ENCODE measurements around the gene AQP5.
"Not testable (repeated sequence)": the region's sequence is repeated elsewhere in the genome, so short reads cannot be mapped to it uniquely, and the experiment has no call there.

Gene AQP5

GRCh38 chr12:49979016-49979586 is 17.4 kb downstream of the AQP5 start:
- H3K4me3 ChIP-seq (ENCODE audit: low read depth in 1 of 2, low read length in 2 of 2): no peak overlapping the region
- H3K27ac ChIP-seq (ENCODE audit: low read length): no peak overlapping the region
- no peaks in the 10 kb centered on the region for H3K9me3 ChIP-seq (ENCODE audit: control insufficient read depth in 1 of 2, low read length in 2 of 2)
- no peaks in the 10 kb centered on the region for H3K27me3 ChIP-seq (ENCODE audit: low read depth, low read length)
- H3K36me3 ChIP-seq (ENCODE audit: control insufficient read depth in 1 of 2, insufficient read depth in 2 of 2, low read length in 2 of 2): no peaks in the 10 kb centered on the region
- peaks cover 10 to 43% of the 10 kb centered on the region in 2 donors for H3K4me1 ChIP-seq (ENCODE audit: control insufficient read depth in 1 of 2, insufficient read depth in 2 of 2, low read length in 2 of 2)

GRCh38 chr12:49979791-49980190 is 18.1 kb downstream of the AQP5 start:
- Histone ChIP-seq H3K4me3 (ENCODE audit: low read depth in 1 of 2, low read length in 2 of 2) (no peak overlapping the region), H3K9me3 (ENCODE audit: control insufficient read depth in 1 of 2, low read length in 2 of 2) (no peaks in the 10 kb centered on the region), H3K27me3 (ENCODE audit: low read depth, low read length) (no peaks in the 10 kb centered on the region), H3K27ac (ENCODE audit: low read length) (no peak overlapping the region), H3K4me1 (ENCODE audit: control insufficient read depth in 1 of 2, insufficient read depth in 2 of 2, low read length in 2 of 2) (peaks cover 14 to 44% of the 10 kb centered on the region in 2 donors), H3K36me3 (ENCODE audit: control insufficient read depth in 1 of 2, insufficient read depth in 2 of 2, low read length in 2 of 2) (no peaks in the 10 kb centered on the region)

- Histone ChIP-seq H3K4me3 (ENCODE audit: low read depth in 1 of 2, low read length in 2 of 2) (no peak overlapping the region), H3K36me3 (ENCODE audit: control insufficient read depth in 1 of 2, insufficient read depth in 2 of 2, low read length in 2 of 2) (no peaks in the 10 kb centered on the region), H3K27ac (ENCODE audit: low read length) (no peak overlapping the region), H3K9me3 (ENCODE audit: control insufficient read depth in 1 of 2, low read length in 2 of 2) (no peaks in the 10 kb centered on the region), H3K27me3 (ENCODE audit: low read depth, low read length) (no peaks in the 10 kb centered on the region), H3K4me1 (ENCODE audit: control insufficient read depth in 1 of 2, insufficient read depth in 2 of 2, low read length in 2 of 2) (peaks cover 8 to 43% of the 10 kb centered on the region in 2 donors)
Measured at GRCh38 chr12:49980501-49981349, 19.1 kb downstream of the AQP5 start.

- Histone ChIP-seq H3K9me3 (ENCODE audit: control insufficient read depth in 1 of 2, low read length in 2 of 2) (no peaks in the 10 kb centered on the region), H3K4me3 (ENCODE audit: low read depth in 1 of 2, low read length in 2 of 2) (no peak overlapping the region), H3K27ac (ENCODE audit: low read length) (peak overlapping the region; percentile 23), H3K27me3 (ENCODE audit: low read depth, low read length) (no peaks in the 10 kb centered on the region), H3K36me3 (ENCODE audit: control insufficient read depth in 1 of 2, insufficient read depth in 2 of 2, low read length in 2 of 2) (no peaks in the 10 kb centered on the region), H3K4me1 (ENCODE audit: control insufficient read depth in 1 of 2, insufficient read depth in 2 of 2, low read length in 2 of 2) (peaks cover 8 to 57% of the 10 kb centered on the region in 2 donors)
Measured at GRCh38 chr12:49982246-49983087, 20.8 kb downstream of the AQP5 start.

- Histone ChIP-seq H3K4me3 (ENCODE audit: low read depth in 1 of 2, low read length in 2 of 2) (no peak overlapping the region), H3K27me3 (ENCODE audit: low read depth, low read length) (no peaks in the 10 kb centered on the region), H3K27ac (ENCODE audit: low read length) (no peak overlapping the region), H3K4me1 (ENCODE audit: control insufficient read depth in 1 of 2, insufficient read depth in 2 of 2, low read length in 2 of 2) (peaks cover 8 to 58% of the 10 kb centered on the region in 2 donors), H3K36me3 (ENCODE audit: control insufficient read depth in 1 of 2, insufficient read depth in 2 of 2, low read length in 2 of 2) (no peaks in the 10 kb centered on the region), H3K9me3 (ENCODE audit: control insufficient read depth in 1 of 2, low read length in 2 of 2) (no peaks in the 10 kb centered on the region)
Measured at GRCh38 chr12:49983892-49984291, 22.2 kb downstream of the AQP5 start.

GRCh38 chr12:49984476-49985359 is 23.0 kb downstream of the AQP5 start:
- H3K36me3 ChIP-seq (ENCODE audit: control insufficient read depth in 1 of 2, insufficient read depth in 2 of 2, low read length in 2 of 2): no peaks in the 10 kb centered on the region
- no peak overlapping the region for H3K27ac ChIP-seq (ENCODE audit: low read length)
- no peaks in the 10 kb centered on the region for H3K9me3 ChIP-seq (ENCODE audit: control insufficient read depth in 1 of 2, low read length in 2 of 2)
- H3K27me3 ChIP-seq (ENCODE audit: low read depth, low read length): no peaks in the 10 kb centered on the region
- H3K4me3 ChIP-seq (ENCODE audit: low read depth in 1 of 2, low read length in 2 of 2): no peak overlapping the region
- peaks cover 8 to 58% of the 10 kb centered on the region in 2 donors for H3K4me1 ChIP-seq (ENCODE audit: control insufficient read depth in 1 of 2, insufficient read depth in 2 of 2, low read length in 2 of 2)

GRCh38 chr12:49985981-49986380 is 24.3 kb downstream of the AQP5 start:
- H3K27ac ChIP-seq (ENCODE audit: low read length): no peak overlapping the region

GRCh38 chr12:49986476-49986875 is 24.8 kb downstream of the AQP5 start:
- H3K9me3 ChIP-seq (ENCODE audit: control insufficient read depth in 1 of 2, low read length in 2 of 2); H3K36me3 ChIP-seq (ENCODE audit: control insufficient read depth in 1 of 2, insufficient read depth in 2 of 2, low read length in 2 of 2); H3K4me3 ChIP-seq (ENCODE audit: low read depth in 1 of 2, low read length in 2 of 2); H3K27ac ChIP-seq (ENCODE audit: low read length); H3K27me3 ChIP-seq (ENCODE audit: low read depth, low read length): not testable (repeated sequence)
- peaks cover 8 to 58% of the 10 kb centered on the region in 2 donors for H3K4me1 ChIP-seq (ENCODE audit: control insufficient read depth in 1 of 2, insufficient read depth in 2 of 2, low read length in 2 of 2)

More at GRCh38 chr12:49985981-49986380, 24.3 kb downstream of the AQP5 start:
- no peaks in the 10 kb centered on the region for H3K36me3 ChIP-seq (ENCODE audit: control insufficient read depth in 1 of 2, insufficient read depth in 2 of 2, low read length in 2 of 2)
- peaks cover 8 to 58% of the 10 kb centered on the region in 2 donors for H3K4me1 ChIP-seq (ENCODE audit: control insufficient read depth in 1 of 2, insufficient read depth in 2 of 2, low read length in 2 of 2)
- no peaks in the 10 kb centered on the region for H3K27me3 ChIP-seq (ENCODE audit: low read depth, low read length)
- no peaks in the 10 kb centered on the region for H3K9me3 ChIP-seq (ENCODE audit: control insufficient read depth in 1 of 2, low read length in 2 of 2)
- H3K4me3 ChIP-seq (ENCODE audit: low read depth in 1 of 2, low read length in 2 of 2): no peak overlapping the region

GRCh38 chr12:49987625-49988303 is 26.1 kb downstream of the AQP5 start:
- Histone ChIP-seq H3K27me3 (ENCODE audit: low read depth, low read length) (no peaks in the 10 kb centered on the region), H3K36me3 (ENCODE audit: control insufficient read depth in 1 of 2, insufficient read depth in 2 of 2, low read length in 2 of 2) (peaks cover 8 to 12% of the 10 kb centered on the region in 2 donors), H3K4me1 (ENCODE audit: control insufficient read depth in 1 of 2, insufficient read depth in 2 of 2, low read length in 2 of 2) (peaks cover 8 to 47% of the 10 kb centered on the region in 2 donors), H3K4me3 (ENCODE audit: low read depth in 1 of 2, low read length in 2 of 2) (no peak overlapping the region), H3K9me3 (ENCODE audit: control insufficient read depth in 1 of 2, low read length in 2 of 2) (no peaks in the 10 kb centered on the region), H3K27ac (ENCODE audit: low read length) (no peak overlapping the region)

- peaks cover 10 to 14% of the 10 kb centered on the region in 2 donors for H3K36me3 ChIP-seq (ENCODE audit: control insufficient read depth in 1 of 2, insufficient read depth in 2 of 2, low read length in 2 of 2)
- H3K27me3 ChIP-seq (ENCODE audit: low read depth, low read length); H3K9me3 ChIP-seq (ENCODE audit: control insufficient read depth in 1 of 2, low read length in 2 of 2); H3K27ac ChIP-seq (ENCODE audit: low read length); H3K4me3 ChIP-seq (ENCODE audit: low read depth in 1 of 2, low read length in 2 of 2): not testable (repeated sequence)
- H3K4me1 ChIP-seq (ENCODE audit: control insufficient read depth in 1 of 2, insufficient read depth in 2 of 2, low read length in 2 of 2): peaks cover 2 to 34% of the 10 kb centered on the region in 2 donors
Measured at GRCh38 chr12:49989400-49989799, 27.7 kb downstream of the AQP5 start.

All from muscle layer of duodenum (tissue), 2 donors.